GM23338 (cell line): ENCODE measurements around the gene ECT2. TPM values are rescaled to one million over a fixed set of nuclear protein-coding genes. Genes with fewer than 3 reads are reported as not detected.

Experiments used
- ATAC-seq: fragments of 200-7000 bp; cut with Tn5 transposase; 3 replicates; pipeline ENCODE4 v1.9.1; 2020
- DNase-seq: peaks from one replicate; pipeline ENCODE4 v3.0.0-alpha.2; 2015; ENCODE audit warnings: low spot score
- H2AFZ ChIP-seq: fragments of 200-600 bp; sonication (generic); 2 replicates; pipeline ENCODE4 v1.8.0; 2016; ENCODE audit warnings: antibody characterized with exemption, mild to moderate bottlenecking, moderate library complexity
- H3F3A ChIP-seq: fragments of 200-600 bp; sonication (generic); replicated peaks from 2 replicates; pipeline ENCODE4 v1.8.0; 2017; ENCODE audit warnings: antibody characterized with exemption, mixed run types, low read depth
- H3K27ac ChIP-seq: fragments of 200-600 bp; sonication (generic); 2 replicates; pipeline ENCODE4 v1.6.1; 2016; ENCODE audit warnings: low read depth
- H3K27me3 ChIP-seq: fragments of 200-600 bp; sonication (generic); 2 replicates; pipeline ENCODE4 v1.8.0; 2016; ENCODE audit warnings: mild to moderate bottlenecking, mixed run types, moderate library complexity; ENCODE audit not compliant: insufficient read depth
- H3K36me3 ChIP-seq: fragments of 200-600 bp; sonication (generic); 2 replicates; pipeline ENCODE4 v1.8.0; 2016; ENCODE audit warnings: mild to moderate bottlenecking; ENCODE audit not compliant: insufficient read depth
- H3K4me1 ChIP-seq: fragments of 200-600 bp; sonication (generic); 2 replicates; pipeline ENCODE4 v1.8.0; 2016; ENCODE audit warnings: mild to moderate bottlenecking, moderate library complexity; ENCODE audit not compliant: insufficient read depth
- H3K4me2 ChIP-seq: fragments of 200-600 bp; sonication (generic); 2 replicates; pipeline ENCODE4 v1.7.1; 2017; ENCODE audit warnings: mixed run types
- H3K4me3 ChIP-seq: fragments of 200-600 bp; sonication (generic); 2 replicates; pipeline ENCODE4 v1.6.1; 2016; ENCODE audit warnings: mixed run types
- H3K79me2 ChIP-seq: fragments of 200-600 bp; sonication (generic); replicated peaks from 2 replicates; pipeline ENCODE4 v1.8.0; 2017; ENCODE audit warnings: mild to moderate bottlenecking; ENCODE audit not compliant: insufficient read depth
- H3K9me2 ChIP-seq: fragments of 200-600 bp; sonication (generic); 2 replicates; pipeline ENCODE4 v1.8.0; 2017; ENCODE audit not compliant: insufficient read depth
- H4K20me1 ChIP-seq: fragments of 200-600 bp; sonication (generic); replicated peaks from 2 replicates; pipeline ENCODE4 v1.8.0; 2017; ENCODE audit warnings: mild to moderate bottlenecking; ENCODE audit not compliant: insufficient read depth
- H3K27ac Mint-ChIP-seq: 2 replicates; pipeline ENCODE4 v1.8.0; 2020; ENCODE audit warnings: inconsistent platforms, mild to moderate bottlenecking, moderate library complexity, mixed read lengths
- H3K27me3 Mint-ChIP-seq: 3 replicates; pipeline ENCODE4 v1.8.0; 2022; ENCODE audit warnings: low read depth, mild to moderate bottlenecking, moderate library complexity, mixed read lengths, inconsistent platforms; ENCODE audit not compliant: insufficient read depth, poor library complexity
- H3K36me3 Mint-ChIP-seq: 3 replicates; pipeline ENCODE4 v1.8.0; 2021; ENCODE audit warnings: low read depth, mild to moderate bottlenecking, inconsistent platforms, moderate library complexity, mixed read lengths
- H3K4me1 Mint-ChIP-seq: 3 replicates; pipeline ENCODE4 v1.8.0; 2020; ENCODE audit warnings: mild to moderate bottlenecking, inconsistent platforms, mixed read lengths
- H3K4me3 Mint-ChIP-seq: 3 replicates; pipeline ENCODE4 v1.8.0; 2021; ENCODE audit warnings: moderate library complexity, mild to moderate bottlenecking, inconsistent platforms, mixed read lengths
- H3K9me3 Mint-ChIP-seq: 3 replicates; pipeline ENCODE4 v1.8.0; 2020; ENCODE audit warnings: moderate library complexity, mild to moderate bottlenecking, inconsistent platforms, mixed read lengths
- ETS1 ChIP-seq: IDR thresholded peaks from 2 replicates; pipeline ENCODE4 v1.6.1; 2016; ENCODE audit warnings: antibody characterized with exemption
- NANOG ChIP-seq: IDR thresholded peaks from 2 replicates; pipeline ENCODE4 v1.6.1; 2016; ENCODE audit warnings: antibody characterized with exemption, borderline replicate concordance
- STAT1 ChIP-seq: IDR thresholded peaks from one replicate; pipeline ENCODE4 v1.6.1; 2016; ENCODE audit warnings: antibody characterized with exemption; ENCODE audit not compliant: unreplicated experiment
- ZNF114 ChIP-seq: fragments of 250-450 bp; sonication (Bioruptor Pico); IDR thresholded peaks from 2 replicates; pipeline ENCODE4 v1.5.0; 2020; ENCODE audit warnings: mild to moderate bottlenecking, moderate library complexity
- ZNF331 ChIP-seq: fragments of 250-450 bp; sonication (Bioruptor Pico); IDR thresholded peaks from 2 replicates; pipeline ENCODE4 v1.5.0; 2020; ENCODE audit warnings: low read depth, mild to moderate bottlenecking, moderate library complexity
- polyA plus RNA-seq: library from polyadenylated mRNA; unstranded; fragments of >200 nt; fragmentation: Nextera tagmentation; extraction: Ambion mirVana; gene quantifications from 2 replicates; pipeline ENCODE4 v1.2.1, GENCODE V29; 2016
- total RNA-seq: library from RNA; depleted of rRNA; stranded (reverse); fragments of >200 nt; shearing (Covaris generic); gene quantifications from 2 replicates; pipeline ENCODE4 v1.2.3, GENCODE V29; 2014
- TF ChIP-seq, protein P1 (sequence below): fragments of 250-450 bp; sonication (Bioruptor Pico); IDR thresholded peaks from 2 replicates; pipeline ENCODE4 v1.5.0; 2020; ENCODE audit warnings: mild to moderate bottlenecking, moderate library complexity

The ECT2 gene
- total and polyA plus RNA-seq, 2 experiments from 2014 or later = 102 to 111 TPM

DNA sequence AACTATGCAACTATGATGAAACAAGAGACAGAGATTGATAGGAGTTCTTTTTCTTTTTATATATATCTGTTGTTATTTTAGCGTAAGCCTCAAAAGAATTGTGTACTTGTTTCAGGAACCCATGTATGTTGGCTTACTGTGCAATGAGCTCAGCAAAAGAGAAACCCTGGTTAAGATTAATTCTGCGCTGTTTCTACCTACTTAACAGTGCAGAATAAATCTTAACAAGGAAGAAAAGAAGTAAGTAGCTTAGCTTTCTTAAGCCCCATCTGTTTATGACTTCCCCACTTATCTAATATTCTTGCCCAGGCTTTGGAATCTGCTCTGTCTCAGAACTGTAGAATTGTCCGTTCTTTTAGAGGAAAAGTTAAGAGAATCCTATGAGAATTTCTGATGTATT, 27.4 kb downstream of the ECT2 start:
- Histone ChIP-seq H3K36me3 (peaks cover 39% of the 10 kb centered on the region), H3K27me3 (no peaks in the 10 kb centered on the region), H3K4me2 (no peak overlapping the region), H3K27ac (no peak overlapping the region), H3K4me3 (no peak overlapping the region), H4K20me1 (0 out of 2 replicates have a peak, but pooled peaks cover 4% of the 10 kb centered on the region), H3K4me1 (no peaks in the 10 kb centered on the region), H3F3A (no peaks in the 10 kb centered on the region), H3K9me2 (no peaks in the 10 kb centered on the region), H3K79me2 (no peaks in the 10 kb centered on the region), H2AFZ (no peak overlapping the region)
- Mint-ChIP-seq H3K4me1 (no peaks in the 10 kb centered on the region), H3K36me3 (peaks cover 56% of the 10 kb centered on the region), H3K27ac (no peak overlapping the region), H3K9me3 (no peaks in the 10 kb centered on the region), H3K27me3 (no peaks in the 10 kb centered on the region), H3K4me3 (no peak overlapping the region)
- TF ChIP-seq STAT1 = no peak
- no peak for TF ChIP-seq ETS1
- TF ChIP-seq, protein P1, sequence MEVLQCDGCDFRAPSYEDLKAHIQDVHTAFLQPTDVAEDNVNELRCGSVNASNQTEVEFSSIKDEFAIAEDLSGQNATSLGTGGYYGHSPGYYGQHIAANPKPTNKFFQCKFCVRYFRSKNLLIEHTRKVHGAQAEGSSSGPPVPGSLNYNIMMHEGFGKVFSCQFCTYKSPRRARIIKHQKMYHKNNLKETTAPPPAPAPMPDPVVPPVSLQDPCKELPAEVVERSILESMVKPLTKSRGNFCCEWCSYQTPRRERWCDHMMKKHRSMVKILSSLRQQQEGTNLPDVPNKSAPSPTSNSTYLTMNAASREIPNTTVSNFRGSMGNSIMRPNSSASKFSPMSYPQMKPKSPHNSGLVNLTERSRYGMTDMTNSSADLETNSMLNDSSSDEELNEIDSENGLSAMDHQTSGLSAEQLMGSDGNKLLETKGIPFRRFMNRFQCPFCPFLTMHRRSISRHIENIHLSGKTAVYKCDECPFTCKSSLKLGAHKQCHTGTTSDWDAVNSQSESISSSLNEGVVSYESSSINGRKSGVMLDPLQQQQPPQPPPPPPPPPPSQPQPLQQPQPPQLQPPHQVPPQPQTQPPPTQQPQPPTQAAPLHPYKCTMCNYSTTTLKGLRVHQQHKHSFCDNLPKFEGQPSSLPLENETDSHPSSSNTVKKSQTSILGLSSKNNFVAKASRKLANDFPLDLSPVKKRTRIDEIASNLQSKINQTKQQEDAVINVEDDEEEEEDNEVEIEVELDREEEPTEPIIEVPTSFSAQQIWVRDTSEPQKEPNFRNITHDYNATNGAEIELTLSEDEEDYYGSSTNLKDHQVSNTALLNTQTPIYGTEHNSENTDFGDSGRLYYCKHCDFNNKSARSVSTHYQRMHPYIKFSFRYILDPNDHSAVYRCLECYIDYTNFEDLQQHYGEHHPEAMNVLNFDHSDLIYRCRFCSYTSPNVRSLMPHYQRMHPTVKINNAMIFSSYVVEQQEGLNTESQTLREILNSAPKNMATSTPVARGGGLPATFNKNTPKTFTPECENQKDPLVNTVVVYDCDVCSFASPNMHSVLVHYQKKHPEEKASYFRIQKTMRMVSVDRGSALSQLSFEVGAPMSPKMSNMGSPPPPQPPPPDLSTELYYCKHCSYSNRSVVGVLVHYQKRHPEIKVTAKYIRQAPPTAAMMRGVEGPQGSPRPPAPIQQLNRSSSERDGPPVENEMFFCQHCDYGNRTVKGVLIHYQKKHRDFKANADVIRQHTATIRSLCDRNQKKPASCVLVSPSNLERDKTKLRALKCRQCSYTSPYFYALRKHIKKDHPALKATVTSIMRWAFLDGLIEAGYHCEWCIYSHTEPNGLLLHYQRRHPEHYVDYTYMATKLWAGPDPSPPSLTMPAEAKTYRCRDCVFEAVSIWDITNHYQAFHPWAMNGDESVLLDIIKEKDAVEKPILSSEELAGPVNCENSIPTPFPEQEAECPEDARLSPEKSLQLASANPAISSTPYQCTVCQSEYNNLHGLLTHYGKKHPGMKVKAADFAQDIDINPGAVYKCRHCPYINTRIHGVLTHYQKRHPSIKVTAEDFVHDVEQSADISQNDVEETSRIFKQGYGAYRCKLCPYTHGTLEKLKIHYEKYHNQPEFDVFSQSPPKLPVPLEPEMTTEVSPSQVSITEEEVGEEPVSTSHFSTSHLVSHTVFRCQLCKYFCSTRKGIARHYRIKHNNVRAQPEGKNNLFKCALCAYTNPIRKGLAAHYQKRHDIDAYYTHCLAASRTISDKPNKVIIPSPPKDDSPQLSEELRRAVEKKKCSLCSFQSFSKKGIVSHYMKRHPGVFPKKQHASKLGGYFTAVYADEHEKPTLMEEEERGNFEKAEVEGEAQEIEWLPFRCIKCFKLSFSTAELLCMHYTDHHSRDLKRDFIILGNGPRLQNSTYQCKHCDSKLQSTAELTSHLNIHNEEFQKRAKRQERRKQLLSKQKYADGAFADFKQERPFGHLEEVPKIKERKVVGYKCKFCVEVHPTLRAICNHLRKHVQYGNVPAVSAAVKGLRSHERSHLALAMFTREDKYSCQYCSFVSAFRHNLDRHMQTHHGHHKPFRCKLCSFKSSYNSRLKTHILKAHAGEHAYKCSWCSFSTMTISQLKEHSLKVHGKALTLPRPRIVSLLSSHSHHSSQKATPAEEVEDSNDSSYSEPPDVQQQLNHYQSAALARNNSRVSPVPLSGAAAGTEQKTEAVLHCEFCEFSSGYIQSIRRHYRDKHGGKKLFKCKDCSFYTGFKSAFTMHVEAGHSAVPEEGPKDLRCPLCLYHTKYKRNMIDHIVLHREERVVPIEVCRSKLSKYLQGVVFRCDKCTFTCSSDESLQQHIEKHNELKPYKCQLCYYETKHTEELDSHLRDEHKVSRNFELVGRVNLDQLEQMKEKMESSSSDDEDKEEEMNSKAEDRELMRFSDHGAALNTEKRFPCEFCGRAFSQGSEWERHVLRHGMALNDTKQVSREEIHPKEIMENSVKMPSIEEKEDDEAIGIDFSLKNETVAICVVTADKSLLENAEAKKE = no peak
- TF ChIP-seq ZNF114 = no peak
- no peak for TF ChIP-seq ZNF331 (CRISPR knock-in tag)
- no peak for TF ChIP-seq NANOG
- DNase-seq (no peak), ATAC-seq (no peak)

DNA sequence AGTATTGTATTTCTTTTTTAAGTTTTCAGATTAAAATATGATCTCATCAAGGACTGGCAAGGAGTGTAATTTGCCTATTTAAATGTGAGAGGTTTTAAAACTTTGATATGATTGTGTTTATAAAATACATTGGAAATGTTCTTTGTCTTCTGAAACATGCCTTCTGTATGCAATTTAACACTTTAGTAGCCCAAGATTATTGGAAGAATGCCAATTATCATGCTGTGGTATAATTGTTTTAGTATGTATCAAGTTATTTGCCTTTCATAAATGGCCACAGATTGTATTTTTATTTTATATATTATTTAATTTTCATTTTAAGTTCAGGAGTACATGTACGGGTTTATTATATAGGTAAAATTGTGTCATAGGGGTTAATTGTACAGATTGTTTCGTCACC, 31.7 kb downstream of the ECT2 start:
- no peaks in the 10 kb centered on the region for H3K9me3 Mint-ChIP-seq
- H3K27me3 Mint-ChIP-seq = no peaks in the 10 kb centered on the region
- H2AFZ ChIP-seq = no peak overlapping the region
- H4K20me1 ChIP-seq = 0 out of 2 replicates have a peak, but pooled peaks cover 4% of the 10 kb centered on the region
- no peak overlapping the region for H3K27ac Mint-ChIP-seq
- no peaks in the 10 kb centered on the region for H3K79me2 ChIP-seq
- H3F3A ChIP-seq = no peaks in the 10 kb centered on the region
- no peak overlapping the region for H3K4me2 ChIP-seq
- no peaks in the 10 kb centered on the region for H3K27me3 ChIP-seq
- H3K9me2 ChIP-seq = no peaks in the 10 kb centered on the region
- peaks cover 41% of the 10 kb centered on the region; the same call in 2 of the 3 replicates for H3K36me3 Mint-ChIP-seq
- no peak for DNase-seq
- H3K4me1 Mint-ChIP-seq = no peaks in the 10 kb centered on the region
- no peak overlapping the region for H3K27ac ChIP-seq
- H3K4me1 ChIP-seq = no peaks in the 10 kb centered on the region
- no peak overlapping the region for H3K4me3 ChIP-seq
- H3K4me3 Mint-ChIP-seq = no peak overlapping the region
- H3K36me3 ChIP-seq = peaks cover 25% of the 10 kb centered on the region
- ATAC-seq = no peak
- no peak for TF ChIP-seq NANOG
- no peak for TF ChIP-seq ZNF331 (CRISPR knock-in tag)
- no peak for TF ChIP-seq ETS1
